ENCODE results near the gene ADAMTS2. TPM values are rescaled to one million over a fixed set of nuclear protein-coding genes. Genes with fewer than 3 reads are reported as not detected.

The ADAMTS2 gene
- total RNA-seq, 1 donor from 2014 or later = 1.2 TPM

DNA sequence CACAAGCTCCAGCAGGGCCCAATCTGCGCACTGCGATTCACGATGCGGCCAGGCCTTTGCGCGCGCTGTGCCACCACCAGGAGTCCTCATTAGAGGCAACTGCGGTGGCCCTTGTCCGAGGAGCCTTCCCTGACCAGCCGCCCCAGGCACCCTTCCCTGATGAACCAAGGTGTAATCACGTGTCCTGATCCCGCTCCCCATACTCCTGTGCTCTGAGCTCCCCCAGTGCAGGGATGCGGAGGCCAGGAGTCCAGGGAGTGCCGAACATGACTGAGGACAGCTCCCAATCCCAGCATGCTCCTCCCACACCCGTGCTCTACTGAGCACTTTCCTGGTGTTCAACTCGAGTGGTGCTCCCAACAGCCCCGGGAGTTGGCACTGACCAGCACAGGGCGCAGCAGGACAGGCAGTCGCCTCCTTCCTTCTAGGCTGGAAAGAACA lies 150.3 kb downstream of the ADAMTS2 start:
- DNase-seq (ENCODE audit: low spot score) = no peak
- no peaks in the 10 kb centered on the region for H3K9me3 ChIP-seq (ENCODE audit: low read depth)
- no peaks in the 10 kb centered on the region for H3K27me3 ChIP-seq
- TF ChIP-seq EZH2 (IDR thresholded peaks at IDR 0.05) (no peak), EZH2phosphoT487 (IDR thresholded peaks at IDR 0.05) (no peak)
- TF ChIP-seq, protein P1, sequence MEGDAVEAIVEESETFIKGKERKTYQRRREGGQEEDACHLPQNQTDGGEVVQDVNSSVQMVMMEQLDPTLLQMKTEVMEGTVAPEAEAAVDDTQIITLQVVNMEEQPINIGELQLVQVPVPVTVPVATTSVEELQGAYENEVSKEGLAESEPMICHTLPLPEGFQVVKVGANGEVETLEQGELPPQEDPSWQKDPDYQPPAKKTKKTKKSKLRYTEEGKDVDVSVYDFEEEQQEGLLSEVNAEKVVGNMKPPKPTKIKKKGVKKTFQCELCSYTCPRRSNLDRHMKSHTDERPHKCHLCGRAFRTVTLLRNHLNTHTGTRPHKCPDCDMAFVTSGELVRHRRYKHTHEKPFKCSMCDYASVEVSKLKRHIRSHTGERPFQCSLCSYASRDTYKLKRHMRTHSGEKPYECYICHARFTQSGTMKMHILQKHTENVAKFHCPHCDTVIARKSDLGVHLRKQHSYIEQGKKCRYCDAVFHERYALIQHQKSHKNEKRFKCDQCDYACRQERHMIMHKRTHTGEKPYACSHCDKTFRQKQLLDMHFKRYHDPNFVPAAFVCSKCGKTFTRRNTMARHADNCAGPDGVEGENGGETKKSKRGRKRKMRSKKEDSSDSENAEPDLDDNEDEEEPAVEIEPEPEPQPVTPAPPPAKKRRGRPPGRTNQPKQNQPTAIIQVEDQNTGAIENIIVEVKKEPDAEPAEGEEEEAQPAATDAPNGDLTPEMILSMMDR (IDR thresholded peaks at IDR 0.05) = no peak
- no peaks in the 10 kb centered on the region for H3F3A ChIP-seq (ENCODE audit: low read depth)
- Mint-ChIP-seq H3K4me3 (no peak overlapping the region), H3K9me3 (no peaks in the 10 kb centered on the region), H3K27me3 (ENCODE audit: insufficient read depth, low read depth) (peaks cover 4% of the 10 kb centered on the region), H3K27ac (no peak overlapping the region), H3K36me3 (no peaks in the 10 kb centered on the region), H3K4me1 (peaks cover 6% of the 10 kb centered on the region)
- H3K4me2 ChIP-seq = no peak overlapping the region
- no peaks in the 10 kb centered on the region for H3K79me2 ChIP-seq (ENCODE audit: low read depth)
- H3K4me3 ChIP-seq = no peak overlapping the region
- no peaks in the 10 kb centered on the region for H4K20me1 ChIP-seq (ENCODE audit: low read depth)
- no peak overlapping the region for H3K27ac ChIP-seq
- peaks cover 8% of the 10 kb centered on the region for H3K4me1 ChIP-seq
- no peaks in the 10 kb centered on the region for H3K36me3 ChIP-seq
- no peak overlapping the region for H3K9ac ChIP-seq
- H2AFZ ChIP-seq (replicated peaks) = no peak overlapping the region

DNA sequence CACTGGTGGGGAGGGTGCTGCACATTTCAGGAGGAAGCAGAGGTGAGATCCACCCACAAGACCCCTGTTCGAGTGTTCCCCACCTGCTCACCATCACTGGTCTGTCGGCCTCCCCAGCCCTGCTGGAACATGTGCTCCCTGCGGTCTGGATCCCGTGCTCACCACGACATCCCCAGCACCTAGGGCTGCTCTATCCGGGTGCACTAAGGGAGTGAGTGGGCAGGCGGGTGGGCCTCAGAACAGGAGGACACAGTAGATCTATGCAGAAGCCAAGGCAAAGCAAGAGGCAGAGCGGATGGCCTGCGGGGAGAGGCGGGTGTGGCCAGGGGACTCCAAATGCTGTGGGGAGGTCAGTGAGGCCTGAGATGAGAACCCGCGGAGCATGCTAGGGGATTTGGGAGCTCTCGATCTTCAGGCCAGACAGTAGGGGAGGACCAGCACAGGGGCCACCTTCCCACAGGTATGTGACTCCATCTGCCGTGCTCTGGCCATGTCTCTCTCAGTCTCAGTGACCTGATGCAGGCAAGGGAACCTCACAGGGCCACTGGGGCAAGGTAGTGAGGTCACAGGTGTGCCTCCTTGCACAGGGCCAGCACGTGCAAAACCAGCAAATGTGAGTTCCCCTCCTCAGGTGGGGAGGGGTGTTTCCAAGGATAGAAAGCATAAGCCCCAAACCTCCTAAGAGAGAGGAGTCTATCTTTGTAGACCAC lies 150.9 kb downstream of the ADAMTS2 start:
- Histone ChIP-seq H3K4me3 (no peak overlapping the region), H4K20me1 (ENCODE audit: low read depth) (no peaks in the 10 kb centered on the region), H3K27ac (no peak overlapping the region), H3K4me1 (peaks cover 8% of the 10 kb centered on the region), H3K4me2 (no peak overlapping the region), H3K9ac (no peak overlapping the region), H3F3A (ENCODE audit: low read depth) (no peaks in the 10 kb centered on the region), H2AFZ (replicated peaks) (no peak overlapping the region), H3K36me3 (no peaks in the 10 kb centered on the region), H3K79me2 (ENCODE audit: low read depth) (no peaks in the 10 kb centered on the region), H3K9me3 (ENCODE audit: low read depth) (no peaks in the 10 kb centered on the region), H3K27me3 (no peaks in the 10 kb centered on the region)
- peaks cover 6% of the 10 kb centered on the region for H3K4me1 Mint-ChIP-seq
- H3K36me3 Mint-ChIP-seq = no peaks in the 10 kb centered on the region
- H3K4me3 Mint-ChIP-seq = peak overlapping the region; percentile 44
- H3K27ac Mint-ChIP-seq = no peak overlapping the region
- DNase-seq (ENCODE audit: low spot score) = no peak
- H3K9me3 Mint-ChIP-seq = no peaks in the 10 kb centered on the region
- TF ChIP-seq, protein P1 (IDR thresholded peaks at IDR 0.05) = no peak
- no peak for TF ChIP-seq EZH2 (IDR thresholded peaks at IDR 0.05)
- TF ChIP-seq EZH2phosphoT487 (IDR thresholded peaks at IDR 0.05) = no peak
- H3K27me3 Mint-ChIP-seq (ENCODE audit: insufficient read depth, low read depth) = peaks cover 4% of the 10 kb centered on the region

DNA sequence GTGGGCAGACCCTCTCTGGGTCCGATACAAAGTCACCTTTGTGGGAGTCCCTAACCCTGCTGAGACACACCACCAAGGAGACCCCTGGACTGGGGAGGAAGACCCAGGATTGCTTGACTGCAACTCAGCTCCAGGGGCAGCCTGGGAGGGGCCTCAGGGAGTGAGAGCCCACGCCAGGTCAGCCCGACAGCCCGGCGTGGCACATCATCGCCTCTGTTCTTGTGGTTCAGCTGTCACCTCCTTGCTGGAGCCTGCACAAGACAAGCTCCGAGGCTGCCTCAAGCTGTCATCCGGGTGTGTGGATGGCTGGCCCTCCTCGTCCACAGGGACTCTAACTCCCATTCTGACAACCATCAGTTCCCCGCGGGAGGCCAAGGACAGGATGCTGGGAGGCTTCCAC lies 151.5 kb downstream of the ADAMTS2 start:
- Histone ChIP-seq H4K20me1 (ENCODE audit: low read depth) (no peaks in the 10 kb centered on the region), H3K4me1 (peaks cover 8% of the 10 kb centered on the region), H3K4me3 (no peak overlapping the region), H3K79me2 (ENCODE audit: low read depth) (no peaks in the 10 kb centered on the region), H2AFZ (replicated peaks) (no peak overlapping the region), H3K4me2 (no peak overlapping the region), H3K36me3 (no peaks in the 10 kb centered on the region), H3K9me3 (ENCODE audit: low read depth) (no peaks in the 10 kb centered on the region), H3K27ac (no peak overlapping the region), H3F3A (ENCODE audit: low read depth) (no peaks in the 10 kb centered on the region), H3K27me3 (no peaks in the 10 kb centered on the region), H3K9ac (no peak overlapping the region)
- no peak for TF ChIP-seq EZH2phosphoT487 (IDR thresholded peaks at IDR 0.05)
- TF ChIP-seq, protein P1 (IDR thresholded peaks at IDR 0.05) = no peak
- TF ChIP-seq EZH2 (IDR thresholded peaks at IDR 0.05) = no peak
- Mint-ChIP-seq H3K36me3 (no peaks in the 10 kb centered on the region), H3K4me1 (peaks cover 6% of the 10 kb centered on the region), H3K9me3 (no peaks in the 10 kb centered on the region), H3K27me3 (ENCODE audit: insufficient read depth, low read depth) (peaks cover 6% of the 10 kb centered on the region), H3K27ac (no peak overlapping the region), H3K4me3 (no peak overlapping the region)
- no peak for DNase-seq (ENCODE audit: low spot score)

All from neural progenitor cell (in vitro differentiated cells).